Measurements from ENCODE around the gene OSGIN1.

OSGIN1 gene, protein sequence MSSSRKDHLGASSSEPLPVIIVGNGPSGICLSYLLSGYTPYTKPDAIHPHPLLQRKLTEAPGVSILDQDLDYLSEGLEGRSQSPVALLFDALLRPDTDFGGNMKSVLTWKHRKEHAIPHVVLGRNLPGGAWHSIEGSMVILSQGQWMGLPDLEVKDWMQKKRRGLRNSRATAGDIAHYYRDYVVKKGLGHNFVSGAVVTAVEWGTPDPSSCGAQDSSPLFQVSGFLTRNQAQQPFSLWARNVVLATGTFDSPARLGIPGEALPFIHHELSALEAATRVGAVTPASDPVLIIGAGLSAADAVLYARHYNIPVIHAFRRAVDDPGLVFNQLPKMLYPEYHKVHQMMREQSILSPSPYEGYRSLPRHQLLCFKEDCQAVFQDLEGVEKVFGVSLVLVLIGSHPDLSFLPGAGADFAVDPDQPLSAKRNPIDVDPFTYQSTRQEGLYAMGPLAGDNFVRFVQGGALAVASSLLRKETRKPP

DNA sequence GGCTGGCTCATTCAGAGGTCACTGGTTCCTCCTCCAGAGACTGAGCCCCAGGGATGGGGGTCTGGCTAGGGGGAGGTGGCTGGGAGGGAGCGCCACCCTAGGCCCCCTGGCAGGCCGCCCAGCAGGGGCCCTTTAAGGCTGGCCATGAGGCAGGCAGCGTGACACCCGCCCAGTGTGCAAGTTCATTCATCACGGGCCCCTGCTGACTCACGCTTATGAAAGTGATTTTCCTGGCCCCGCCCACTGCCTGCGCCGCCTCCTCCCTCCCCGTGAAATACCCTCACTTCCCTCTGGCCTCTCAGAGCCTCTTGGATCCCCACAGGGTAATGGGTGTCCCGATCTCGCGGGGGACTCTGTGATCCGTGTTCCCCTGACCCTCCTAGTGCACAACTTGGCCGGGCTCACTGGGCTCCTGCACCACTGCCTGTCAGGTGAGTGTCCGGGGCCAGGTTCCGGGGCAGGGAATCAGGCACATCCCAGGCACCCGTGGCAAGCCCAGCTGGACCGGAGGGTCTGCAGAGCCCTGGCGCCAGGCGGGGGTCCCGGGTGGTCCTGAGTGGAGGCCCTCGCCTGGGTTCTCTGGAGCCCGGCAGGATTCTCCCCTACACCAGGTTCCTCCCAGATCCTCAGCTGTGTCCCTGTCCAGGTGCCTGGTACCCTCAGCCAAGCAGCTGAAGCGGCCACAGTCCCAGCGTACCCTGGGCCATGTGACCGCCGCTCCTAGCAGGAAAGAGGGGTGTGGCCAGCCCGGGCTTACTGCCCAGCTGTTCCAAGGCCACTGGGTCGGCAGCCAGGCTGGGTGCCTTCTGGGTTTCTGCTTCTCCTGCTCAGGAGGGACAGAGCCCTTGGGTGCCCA lies at the start of gene OSGIN1:
Gene OSGIN1, plus strand, starts transcription at position 301 of the 856 bp plus-strand sequence. CDS start 4,432 bp downstream, outside the sequence.
- peak; percentile 83 for DNase-seq

DNA sequence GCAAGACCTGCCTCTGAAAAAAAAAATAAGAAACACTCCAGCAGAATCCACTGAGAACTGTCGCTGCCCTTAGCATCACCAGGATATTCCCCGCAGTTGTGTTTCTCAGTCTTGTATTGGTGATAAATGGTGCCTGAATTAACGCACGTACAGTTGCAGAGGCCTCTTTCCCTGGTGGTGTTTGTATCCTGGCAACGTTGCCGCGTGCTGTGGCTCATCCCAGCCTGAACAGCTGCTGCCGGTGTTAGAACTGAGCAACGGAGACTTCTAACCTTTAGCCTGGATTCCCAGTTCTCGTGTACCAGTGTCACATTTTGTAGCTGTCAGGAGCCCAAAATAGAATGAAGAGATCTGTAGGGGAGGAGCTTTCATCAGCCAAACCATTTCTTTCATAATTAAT lies 49.3 kb upstream of the OSGIN1 start:
- no peak for DNase-seq

DNA sequence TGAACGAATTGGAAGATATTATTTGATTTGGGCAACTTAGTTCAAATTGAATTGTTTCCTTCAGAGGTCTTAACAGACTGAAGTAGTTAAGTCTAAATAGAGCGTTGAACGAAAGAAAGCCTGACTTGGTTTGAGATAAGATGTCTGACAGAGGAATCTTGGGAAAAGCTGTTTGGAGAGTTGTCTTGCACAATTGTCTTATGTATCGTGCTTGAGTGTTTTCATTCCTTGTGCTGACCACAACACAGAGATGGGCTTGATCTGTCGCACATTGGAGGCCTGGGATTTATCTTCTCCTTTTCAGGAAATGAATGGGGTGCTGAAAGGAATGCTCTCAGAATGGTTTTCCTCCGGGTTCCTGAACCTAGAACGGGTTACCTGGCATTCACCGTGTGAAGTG lies 46.4 kb upstream of the OSGIN1 start:
- no peak for DNase-seq

DNA sequence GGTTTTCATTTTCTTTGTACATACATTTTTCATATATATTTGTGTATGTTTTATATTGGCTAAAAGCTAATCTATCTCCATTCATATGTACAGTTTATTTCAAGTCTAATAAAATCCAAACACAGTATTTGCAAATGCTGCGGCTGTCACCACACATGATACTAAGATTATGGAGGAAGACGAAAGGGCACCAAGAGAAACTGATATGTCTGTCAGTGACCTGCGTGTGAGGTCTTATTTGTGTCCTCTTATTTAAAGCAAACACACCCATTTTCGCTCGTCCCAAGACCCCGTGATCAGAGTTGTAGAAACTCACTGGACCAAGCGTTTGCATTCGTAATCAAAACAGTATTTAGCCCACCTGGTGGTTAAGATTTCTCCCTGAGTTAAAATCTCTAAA lies 45.9 kb upstream of the OSGIN1 start:
- DNase-seq, result no peak

DNA sequence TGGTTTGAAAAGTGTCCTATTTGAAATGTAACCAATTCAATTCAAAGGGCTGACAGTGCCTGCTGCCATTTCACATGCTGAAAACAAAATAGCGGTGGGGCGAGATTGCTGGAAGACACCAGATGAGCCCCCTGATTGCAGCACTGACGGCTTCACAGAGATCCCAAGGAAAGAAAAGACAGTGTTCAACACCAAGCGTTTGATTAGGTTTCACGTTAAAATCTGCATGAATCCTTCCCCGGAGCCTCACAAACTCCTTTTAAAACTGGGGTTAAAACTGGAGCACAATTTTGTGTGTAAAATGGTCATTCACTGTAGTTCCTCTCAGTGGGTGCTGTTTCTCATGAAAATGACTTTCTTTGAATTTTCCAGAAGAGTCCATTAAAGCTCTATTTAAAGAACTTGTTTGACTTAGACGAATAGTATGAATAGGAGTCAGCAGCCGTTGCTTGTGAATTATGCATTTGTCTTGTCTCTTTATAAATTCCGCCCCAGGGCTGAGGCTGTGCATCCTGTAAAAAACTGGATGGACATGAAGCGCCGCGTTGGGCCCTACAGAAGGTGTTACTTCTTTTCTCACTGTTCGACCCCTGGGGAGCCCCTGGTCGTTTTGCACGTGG lies 45.3 kb upstream of the OSGIN1 start:
- DNase-seq, result no peak

DNA sequence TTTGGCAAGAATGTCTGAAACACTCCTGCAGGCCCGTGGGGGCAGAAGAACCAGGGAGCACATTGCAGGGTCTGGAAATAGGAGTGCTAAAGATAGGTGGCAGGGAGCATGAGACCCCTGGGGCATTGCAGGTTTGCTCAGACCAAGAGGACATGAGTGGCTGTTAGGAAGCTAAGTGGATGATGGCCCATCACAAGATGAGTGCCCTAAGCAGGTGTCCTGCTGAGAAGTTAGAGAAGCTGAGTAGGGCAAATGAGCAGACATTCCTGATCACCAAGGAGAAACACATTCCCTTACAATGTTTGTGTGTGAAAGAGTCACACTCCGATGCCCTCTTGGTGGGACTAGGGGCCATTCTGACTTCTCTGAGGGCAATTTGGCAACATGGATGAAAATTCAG lies 44.2 kb upstream of the OSGIN1 start:
- DNase-seq, result no peak

DNA sequence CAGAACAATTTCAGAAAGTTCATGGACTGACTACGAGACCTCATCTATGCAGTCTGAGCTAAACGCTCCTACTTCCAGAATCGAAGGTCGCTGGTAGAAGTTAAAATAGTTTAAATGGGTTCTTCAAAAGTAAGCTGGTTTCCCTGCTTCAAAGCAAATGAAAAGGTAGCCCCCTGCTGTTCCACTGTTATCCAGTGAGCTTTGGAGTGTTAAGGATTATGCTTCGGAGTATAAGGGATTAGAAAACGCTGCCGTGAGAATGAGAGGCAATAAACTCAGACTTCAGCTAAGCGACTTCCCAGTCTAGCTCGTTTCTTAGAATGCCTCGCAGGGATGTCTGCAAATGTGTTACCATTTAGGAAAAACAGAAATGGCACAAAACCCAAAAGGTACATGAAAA lies 41.8 kb upstream of the OSGIN1 start:
- no peak for DNase-seq

DNA sequence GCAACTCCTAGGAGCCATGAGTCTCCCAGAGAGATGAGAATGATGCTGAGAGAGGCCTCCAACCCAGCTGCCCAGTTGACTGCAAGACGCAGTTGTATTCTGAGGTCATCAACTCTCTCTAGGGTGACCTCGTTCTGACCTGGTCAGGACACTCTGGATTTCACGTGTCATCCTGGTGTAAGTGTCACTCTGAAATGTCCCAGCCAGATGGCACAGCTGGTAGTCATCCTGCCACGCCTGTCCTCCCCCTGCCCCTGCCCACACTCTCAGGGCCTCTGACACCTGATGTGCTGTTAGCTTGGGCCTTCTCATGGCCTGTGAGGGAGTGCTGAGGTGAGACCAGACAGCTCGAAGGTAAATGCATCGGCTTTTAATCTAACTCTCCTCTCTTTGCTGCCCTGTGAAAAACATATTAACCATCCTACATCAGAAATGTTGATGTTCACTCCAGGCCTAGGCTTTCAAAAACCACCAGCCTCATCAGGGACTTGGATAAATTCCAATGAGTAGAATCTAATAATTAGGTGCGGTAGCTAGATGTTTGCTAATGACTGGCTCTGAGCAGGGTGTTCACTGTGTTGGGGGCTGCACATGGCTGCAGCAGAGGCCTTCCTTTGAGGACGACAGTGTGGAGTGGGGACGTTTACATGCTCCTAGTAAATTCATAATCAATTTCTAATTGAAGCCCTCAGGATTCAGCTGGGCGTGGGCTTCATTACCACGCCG lies 40.4 kb upstream of the OSGIN1 start:
- no peak for DNase-seq

DNA sequence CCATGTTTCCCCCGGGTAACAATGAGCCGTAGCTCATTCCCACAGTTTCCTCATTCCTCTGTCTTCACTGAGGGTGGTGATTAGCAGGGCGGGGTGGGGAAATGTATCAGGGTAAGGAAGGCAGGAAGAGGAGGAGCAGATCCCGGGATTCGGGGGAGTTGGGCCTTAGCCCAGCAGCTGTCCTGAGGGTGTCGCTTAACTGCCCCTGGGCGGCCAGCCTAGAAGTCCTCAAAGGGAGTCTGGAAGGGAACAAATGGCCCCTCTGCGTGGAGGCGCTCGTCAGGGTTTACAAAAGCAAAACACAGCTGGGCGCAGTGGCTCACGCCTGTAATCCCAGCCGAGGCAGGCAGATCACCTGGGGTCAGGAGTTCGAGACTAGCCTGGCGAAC lies 39.8 kb upstream of the OSGIN1 start:
- DNase-seq, result no peak

DNA sequence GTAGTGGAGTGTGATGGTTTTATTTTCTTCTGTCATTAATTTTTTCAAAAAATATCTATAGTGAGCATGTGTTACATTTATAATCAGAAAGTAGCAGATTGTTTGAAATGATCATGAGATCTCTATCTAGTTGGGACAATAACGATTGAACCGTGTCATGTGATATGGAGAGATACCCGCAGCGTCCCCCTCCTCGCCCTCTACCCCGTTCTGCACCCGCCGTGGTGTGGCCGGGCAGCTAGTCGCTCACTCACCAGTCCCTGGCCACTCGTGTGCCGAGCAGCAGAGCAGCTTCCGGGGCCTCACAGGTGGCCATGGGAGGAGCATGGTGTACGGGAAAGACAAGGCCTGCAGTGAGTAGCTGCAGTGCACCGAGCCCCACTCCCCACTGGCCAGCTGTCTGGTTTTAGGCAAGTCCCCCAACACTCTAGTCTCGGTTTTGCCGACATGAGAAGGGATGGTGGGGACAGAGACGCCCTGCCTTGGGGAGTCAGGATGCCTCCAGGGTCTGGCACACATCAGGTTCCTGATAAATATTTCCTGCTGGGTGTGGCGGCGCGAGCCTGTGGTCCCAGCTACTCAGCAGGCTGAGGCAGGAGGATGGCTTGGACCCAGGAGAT lies 38.8 kb upstream of the OSGIN1 start:
- no peak for DNase-seq

DNA sequence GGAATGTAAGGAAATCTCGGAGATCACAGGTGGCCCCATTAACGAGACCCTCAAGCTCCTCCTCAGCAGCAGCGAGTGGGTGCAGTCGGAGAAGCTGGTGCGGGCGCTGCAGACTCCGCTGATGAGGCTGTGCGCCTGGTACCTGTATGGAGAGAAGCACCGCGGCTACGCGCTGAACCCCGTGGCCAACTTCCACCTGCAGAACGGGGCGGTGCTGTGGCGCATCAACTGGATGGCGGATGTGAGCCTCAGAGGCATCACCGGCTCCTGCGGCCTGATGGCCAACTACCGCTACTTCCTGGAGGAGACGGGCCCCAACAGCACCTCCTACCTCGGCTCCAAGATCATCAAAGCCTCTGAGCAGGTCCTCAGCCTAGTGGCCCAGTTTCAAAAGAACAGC lies 38.0 kb upstream of the OSGIN1 start:
- DNase-seq, result no peak

DNA sequence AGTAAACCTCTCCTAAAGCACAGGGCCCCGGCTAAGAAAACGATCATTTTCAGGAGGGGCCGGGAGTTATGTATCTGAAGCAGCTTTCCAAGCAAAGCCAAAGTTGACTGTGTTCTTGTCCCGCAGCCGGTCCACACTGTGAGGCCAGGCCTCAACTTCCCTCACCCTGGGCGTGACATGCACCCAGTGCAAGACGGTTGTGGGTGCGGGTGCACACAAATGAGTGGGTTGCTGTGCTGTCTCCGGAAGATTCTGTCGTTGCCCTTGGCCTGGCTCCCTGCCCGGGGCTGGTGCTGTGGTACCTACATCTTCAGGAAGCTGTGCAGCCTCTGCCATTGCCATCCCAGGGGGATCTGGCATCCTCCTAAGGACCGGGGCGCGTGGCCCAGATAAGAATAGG lies 37.5 kb upstream of the OSGIN1 start:
- no peak for DNase-seq

DNA sequence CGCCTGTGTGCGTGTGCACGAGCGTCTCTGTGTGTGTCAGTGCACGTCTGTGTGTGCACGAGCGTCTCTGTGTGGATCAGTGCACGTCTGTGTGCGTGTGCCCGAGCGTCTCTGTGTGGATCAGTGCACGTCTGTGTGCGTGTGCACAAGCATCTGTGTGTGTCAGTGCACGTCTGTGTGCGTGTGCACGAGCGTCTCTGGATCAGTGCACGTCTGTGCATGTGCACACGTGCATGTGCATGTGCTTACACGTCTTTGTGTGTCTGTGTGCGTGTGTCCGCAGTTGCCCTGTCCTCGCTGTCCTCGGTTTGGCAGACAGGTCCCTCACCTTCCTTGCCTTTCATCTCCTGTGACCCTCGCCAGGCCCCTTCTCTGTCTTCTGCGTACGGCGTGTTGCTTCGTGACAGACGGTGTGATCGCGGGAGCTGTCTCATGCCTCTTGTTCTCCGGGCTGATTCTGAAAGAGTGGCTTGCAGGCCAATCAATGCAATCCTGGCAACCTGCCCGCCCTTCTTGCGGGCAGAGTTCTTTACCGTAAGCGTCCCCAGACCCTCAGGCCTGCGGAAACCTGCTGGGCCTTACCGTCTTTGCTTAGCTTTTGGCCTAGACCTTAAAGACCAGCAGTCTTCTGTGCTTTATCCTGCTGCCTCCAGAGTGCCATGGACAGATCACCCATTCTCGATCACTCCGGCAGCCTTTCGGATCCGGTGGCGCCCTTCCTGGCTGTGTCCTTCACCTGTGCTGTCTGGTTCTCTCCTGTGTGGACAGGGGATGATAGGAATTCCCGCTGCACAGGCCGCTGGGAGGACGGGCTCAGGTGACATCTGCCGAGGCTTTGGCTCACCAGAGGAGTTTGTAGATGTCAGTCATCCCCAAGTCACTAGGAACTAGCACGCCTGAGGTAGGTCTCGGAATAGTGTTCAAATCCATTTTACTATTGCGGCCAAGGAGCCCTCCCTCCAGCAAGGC lies 35.6 kb upstream of the OSGIN1 start:
- no peak for DNase-seq

DNA sequence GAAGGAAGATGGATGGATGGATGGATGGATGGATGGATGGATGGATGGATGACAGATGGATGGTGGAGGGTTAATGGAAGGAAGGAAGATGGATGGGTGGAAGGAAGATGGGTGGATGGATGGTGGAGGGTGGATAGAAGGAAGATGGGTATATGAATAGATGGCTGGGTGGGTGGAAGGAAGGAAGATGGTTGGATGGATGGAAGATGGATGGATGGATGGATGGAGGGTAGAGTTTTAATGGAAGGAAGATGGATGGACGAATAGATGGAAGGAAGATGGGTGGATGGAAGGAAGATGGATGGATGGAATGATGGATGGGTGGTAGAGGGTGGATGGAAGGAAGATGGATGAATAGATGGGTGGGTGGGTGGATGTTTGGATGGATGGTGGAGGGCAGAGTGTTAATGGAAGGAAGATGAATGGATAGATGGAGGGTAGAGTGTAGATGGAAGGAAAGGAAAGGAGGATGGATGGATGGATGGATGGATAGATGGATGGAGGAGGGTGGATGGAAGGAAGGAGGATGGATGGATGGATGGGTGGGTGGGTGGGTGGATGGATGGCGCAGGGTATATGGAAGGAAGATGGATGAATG lies 32.0 kb upstream of the OSGIN1 start:
- no peak for DNase-seq

DNA sequence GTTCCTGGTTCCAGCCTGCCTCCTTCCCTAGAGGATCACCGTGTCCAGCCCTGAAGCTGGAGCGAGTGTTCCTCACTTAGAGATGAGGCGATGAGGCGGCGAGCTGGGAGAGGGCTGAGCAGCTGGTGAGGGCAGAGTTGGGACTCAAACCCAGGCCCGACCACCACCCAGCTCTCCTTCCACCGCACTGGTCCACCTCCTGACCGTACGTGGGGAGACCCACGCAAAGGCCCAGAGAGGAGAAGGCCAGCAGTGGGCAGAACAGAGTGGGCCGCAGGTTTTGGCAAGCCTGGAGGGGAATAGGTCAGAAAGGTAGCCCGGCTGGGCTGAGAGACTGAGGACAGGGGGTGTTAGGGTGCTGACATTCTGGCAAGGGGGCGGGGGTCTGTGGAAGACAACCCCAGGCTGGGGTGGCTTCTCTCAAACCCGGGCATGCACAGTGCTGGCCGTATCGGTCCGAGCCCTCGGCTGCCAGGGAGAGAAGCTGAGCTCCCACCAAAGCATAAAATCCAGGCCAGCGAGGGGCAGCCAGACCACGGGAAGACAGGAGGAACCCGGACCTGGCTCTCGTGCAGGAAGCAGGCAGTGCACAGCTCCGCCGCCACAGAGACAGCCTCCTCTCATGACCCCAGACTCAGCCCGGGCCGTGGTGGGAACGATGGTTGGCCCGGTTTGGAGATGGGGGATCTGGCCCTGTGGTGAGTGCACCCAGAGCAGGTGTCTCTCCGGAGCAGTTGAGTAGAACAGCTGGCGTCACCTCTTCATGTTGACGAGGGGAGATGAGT lies 29.3 kb upstream of the OSGIN1 start:
- DNase-seq, result no peak

DNA sequence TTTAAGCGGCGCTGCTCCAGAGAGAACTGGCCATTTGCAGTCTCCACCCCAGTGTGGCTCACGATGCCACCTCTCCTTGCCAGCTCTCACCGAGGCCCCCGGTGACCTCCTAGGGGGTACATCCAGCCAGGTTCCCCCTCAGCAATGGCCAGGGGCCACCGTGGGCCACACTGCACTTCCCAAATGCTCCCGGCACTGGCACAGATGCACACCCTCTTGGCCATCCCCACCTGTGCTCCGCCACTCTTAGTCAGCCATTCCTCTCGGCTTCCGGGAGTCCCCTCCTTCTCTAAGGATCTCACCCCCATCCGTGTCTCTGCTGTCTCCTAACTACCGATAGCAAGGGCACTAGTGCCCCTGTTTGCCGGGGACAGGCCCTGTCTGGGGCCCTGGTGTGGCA lies 28.4 kb upstream of the OSGIN1 start:
- DNase-seq, result no peak

DNA sequence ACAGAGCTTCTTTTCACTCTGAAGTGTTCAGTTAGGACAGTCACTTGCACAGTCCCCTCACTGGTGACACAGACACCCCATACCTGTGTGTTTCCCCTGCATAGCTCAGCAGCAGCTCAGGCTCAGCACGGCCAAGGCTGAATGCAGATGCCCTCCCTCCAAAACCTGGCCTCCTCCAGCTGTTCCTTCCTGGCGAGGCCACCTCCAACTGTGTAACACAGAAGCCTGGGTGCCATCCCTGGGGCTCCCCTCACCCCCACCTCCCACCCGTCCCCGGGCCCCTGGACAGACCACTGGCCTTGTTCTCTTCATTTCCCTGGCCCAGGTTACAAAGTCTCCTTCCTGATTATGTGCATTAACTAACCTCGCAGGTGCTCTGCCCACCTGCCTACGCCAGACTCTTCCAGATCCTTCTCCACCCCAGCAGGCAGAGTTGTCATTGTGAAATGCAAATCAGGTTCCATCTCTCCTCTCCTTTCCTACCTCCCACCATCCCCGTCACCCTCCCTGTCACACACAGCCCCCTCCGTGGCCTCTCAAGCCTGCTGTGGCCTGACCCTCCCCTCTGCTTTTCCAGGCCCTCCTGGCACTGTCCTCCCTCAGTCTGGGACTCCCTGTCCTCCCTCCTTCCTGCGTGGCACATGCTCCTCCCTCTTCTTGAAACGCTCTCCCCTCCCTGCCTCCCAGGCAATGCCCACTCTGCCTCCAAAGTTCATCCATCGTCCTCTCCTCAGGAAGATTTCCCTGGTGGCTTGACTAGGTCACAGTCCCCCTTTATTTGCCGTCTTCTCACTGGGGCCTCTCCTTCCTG lies 27.7 kb upstream of the OSGIN1 start:
- DNase-seq, result no peak

DNA sequence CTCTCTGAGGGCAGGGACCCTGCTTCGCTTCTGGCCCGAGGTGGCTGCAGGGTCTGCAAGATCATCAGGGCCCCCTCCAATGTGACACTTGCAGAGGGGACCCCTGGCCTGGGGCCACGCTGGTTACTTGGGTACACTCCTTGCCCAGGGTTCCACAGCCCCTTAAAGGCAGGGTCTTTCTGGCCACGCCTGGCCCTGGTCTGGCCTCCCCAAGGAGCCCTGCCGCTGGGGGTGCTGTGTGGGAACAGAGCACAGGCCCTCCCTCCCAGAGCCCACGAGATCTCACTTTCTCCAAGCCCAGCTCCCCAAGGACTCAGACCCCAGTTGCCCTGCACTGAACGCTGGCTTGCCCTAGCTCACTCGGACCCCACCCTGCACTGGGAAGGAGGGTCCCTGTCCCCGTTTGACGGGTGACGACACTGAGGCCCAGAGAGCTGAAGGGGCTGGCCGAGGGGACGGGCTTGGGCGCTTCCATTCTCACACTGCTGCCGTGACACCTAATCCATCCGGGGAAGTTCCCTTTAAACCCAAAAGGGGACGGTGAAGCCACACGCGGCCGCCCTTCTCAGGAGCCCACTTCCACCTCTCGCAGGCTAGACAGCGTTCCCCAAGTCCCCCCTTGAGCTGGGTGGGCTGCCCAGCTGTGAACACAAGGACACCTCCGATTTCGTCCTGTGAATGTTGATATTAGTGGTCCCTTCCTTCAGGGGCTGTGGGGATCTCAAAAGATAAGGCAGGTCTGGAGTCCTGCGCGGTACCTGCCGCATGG lies 26.9 kb upstream of the OSGIN1 start:
- no peak for DNase-seq

Data from stimulated activated CD4-positive, alpha-beta T cell treated with anti-CD3 and anti-CD28 coated beads, Interleukin-12 subunit alpha, Interleukin-12 subunit beta, amount 100 ng/mL, for 4 hours (primary cell).